ENCODE results near the gene TIMM44. TPM values are rescaled to one million over a fixed set of nuclear protein-coding genes. Genes with fewer than 3 reads are reported as not detected.

Gene TIMM44
- total and polyA plus RNA-seq, 10 of the 15 experiments (the other 5 are each of a cell fraction or from before 2014, with no cell fraction given): 6.6 to 90.7 (median 57.6) TPM

DNA sequence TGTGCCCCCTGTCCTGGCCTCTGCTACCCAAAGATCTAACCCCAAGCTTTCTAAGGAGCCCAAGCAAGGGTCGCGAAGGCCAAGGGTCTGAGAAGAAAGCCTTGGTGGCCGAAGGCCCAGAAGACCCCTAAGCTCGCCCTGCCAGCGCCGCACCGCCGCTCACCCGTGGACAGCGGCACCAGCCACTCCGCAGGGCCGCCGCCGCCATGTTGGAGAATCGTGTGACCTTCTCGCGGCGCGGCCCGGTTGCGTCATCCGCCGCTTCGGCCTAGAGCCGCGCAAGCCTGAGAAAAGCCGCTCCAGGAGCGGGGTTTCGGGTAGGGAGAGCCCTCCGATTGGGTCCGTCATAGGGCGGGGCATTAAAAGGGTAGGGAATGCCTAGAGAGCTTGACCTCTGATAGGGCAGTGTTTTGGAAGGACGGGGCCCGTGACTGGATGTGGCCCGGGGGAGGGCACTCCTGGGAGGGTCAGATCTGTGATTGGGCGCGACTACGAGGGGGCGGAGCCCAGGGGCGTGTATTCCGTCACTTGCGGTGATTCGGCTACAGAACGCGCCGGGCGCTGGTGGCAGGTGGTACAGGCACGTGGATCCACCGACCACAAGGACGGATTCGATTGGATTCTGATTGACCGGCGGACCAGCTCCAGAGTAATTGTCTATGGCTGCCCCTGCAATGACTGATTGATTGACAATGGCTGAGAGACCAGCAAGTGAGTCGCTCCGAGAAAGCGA, at the start of gene TIMM44 (continued):
- TF ChIP-seq SP1 (IDR thresholded peaks at IDR 0.05; ENCODE audit: low read depth, low read length) (peak; percentile 95), NR2F1 (conservative IDR thresholded peaks at IDR 0.05) (peak; percentile 78), STAT1 (conservative IDR thresholded peaks at IDR 0.05) (no peak), SUPT20H (IDR thresholded peaks at IDR 0.05; ENCODE audit: borderline replicate concordance, control insufficient read depth, low read depth, low read length) (no peak), BRCA1 (IDR thresholded peaks at IDR 0.05; ENCODE audit: low read depth, low read length) (no peak), LARP7 (IDR thresholded peaks at IDR 0.05) (peak; percentile 76), PML (IDR thresholded peaks at IDR 0.05; ENCODE audit: low read length) (peak; percentile 83; the same call in 1 of the 2 replicates), RCOR1 (conservative IDR thresholded peaks at IDR 0.05; ENCODE audit: low read depth, low read length) (no peak), ESRRA (IDR thresholded peaks at IDR 0.05; ENCODE audit: low read length) (peak; percentile 77; the same call in 1 of the 2 replicates), CREM (IDR thresholded peaks at IDR 0.05; ENCODE audit: low read depth) (peak; percentile 98), YBX1 (IDR thresholded peaks at IDR 0.05) (no peak), WRNIP1 (IDR thresholded peaks at IDR 0.05; ENCODE audit: borderline replicate concordance, low read depth, low read length) (no peak), RB1 (IDR thresholded peaks at IDR 0.05; ENCODE audit: borderline replicate concordance) (peak; percentile 81; the same call in 1 of the 2 replicates), RAD51 (IDR thresholded peaks at IDR 0.05) (peak; percentile 93), ZNF384 (IDR thresholded peaks at IDR 0.05; ENCODE audit: borderline replicate concordance, low read depth, low read length) (no peak), BMI1 (IDR thresholded peaks at IDR 0.05; ENCODE audit: borderline replicate concordance) (no peak), POLR2AphosphoS5 (IDR thresholded peaks at IDR 0.05; ENCODE audit: low read length) (peak; percentile 96)
- TF ChIP-seq, protein P1, sequence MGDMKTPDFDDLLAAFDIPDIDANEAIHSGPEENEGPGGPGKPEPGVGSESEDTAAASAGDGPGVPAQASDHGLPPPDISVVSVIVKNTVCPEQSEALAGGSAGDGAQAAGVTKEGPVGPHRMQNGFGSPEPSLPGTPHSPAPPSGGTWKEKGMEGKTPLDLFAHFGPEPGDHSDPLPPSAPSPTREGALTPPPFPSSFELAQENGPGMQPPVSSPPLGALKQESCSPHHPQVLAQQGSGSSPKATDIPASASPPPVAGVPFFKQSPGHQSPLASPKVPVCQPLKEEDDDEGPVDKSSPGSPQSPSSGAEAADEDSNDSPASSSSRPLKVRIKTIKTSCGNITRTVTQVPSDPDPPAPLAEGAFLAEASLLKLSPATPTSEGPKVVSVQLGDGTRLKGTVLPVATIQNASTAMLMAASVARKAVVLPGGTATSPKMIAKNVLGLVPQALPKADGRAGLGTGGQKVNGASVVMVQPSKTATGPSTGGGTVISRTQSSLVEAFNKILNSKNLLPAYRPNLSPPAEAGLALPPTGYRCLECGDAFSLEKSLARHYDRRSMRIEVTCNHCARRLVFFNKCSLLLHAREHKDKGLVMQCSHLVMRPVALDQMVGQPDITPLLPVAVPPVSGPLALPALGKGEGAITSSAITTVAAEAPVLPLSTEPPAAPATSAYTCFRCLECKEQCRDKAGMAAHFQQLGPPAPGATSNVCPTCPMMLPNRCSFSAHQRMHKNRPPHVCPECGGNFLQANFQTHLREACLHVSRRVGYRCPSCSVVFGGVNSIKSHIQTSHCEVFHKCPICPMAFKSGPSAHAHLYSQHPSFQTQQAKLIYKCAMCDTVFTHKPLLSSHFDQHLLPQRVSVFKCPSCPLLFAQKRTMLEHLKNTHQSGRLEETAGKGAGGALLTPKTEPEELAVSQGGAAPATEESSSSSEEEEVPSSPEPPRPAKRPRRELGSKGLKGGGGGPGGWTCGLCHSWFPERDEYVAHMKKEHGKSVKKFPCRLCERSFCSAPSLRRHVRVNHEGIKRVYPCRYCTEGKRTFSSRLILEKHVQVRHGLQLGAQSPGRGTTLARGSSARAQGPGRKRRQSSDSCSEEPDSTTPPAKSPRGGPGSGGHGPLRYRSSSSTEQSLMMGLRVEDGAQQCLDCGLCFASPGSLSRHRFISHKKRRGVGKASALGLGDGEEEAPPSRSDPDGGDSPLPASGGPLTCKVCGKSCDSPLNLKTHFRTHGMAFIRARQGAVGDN (IDR thresholded peaks at IDR 0.05): no peak
- TF ChIP-seq, protein P2, sequence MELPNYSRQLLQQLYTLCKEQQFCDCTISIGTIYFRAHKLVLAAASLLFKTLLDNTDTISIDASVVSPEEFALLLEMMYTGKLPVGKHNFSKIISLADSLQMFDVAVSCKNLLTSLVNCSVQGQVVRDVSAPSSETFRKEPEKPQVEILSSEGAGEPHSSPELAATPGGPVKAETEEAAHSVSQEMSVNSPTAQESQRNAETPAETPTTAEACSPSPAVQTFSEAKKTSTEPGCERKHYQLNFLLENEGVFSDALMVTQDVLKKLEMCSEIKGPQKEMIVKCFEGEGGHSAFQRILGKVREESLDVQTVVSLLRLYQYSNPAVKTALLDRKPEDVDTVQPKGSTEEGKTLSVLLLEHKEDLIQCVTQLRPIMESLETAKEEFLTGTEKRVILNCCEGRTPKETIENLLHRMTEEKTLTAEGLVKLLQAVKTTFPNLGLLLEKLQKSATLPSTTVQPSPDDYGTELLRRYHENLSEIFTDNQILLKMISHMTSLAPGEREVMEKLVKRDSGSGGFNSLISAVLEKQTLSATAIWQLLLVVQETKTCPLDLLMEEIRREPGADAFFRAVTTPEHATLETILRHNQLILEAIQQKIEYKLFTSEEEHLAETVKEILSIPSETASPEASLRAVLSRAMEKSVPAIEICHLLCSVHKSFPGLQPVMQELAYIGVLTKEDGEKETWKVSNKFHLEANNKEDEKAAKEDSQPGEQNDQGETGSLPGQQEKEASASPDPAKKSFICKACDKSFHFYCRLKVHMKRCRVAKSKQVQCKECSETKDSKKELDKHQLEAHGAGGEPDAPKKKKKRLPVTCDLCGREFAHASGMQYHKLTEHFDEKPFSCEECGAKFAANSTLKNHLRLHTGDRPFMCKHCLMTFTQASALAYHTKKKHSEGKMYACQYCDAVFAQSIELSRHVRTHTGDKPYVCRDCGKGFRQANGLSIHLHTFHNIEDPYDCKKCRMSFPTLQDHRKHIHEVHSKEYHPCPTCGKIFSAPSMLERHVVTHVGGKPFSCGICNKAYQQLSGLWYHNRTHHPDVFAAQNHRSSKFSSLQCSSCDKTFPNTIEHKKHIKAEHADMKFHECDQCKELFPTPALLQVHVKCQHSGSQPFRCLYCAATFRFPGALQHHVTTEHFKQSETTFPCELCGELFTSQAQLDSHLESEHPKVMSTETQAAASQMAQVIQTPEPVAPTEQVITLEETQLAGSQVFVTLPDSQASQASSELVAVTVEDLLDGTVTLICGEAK (IDR thresholded peaks at IDR 0.05; ENCODE audit: borderline replicate concordance): no peak
- TF ChIP-seq, protein P3, sequence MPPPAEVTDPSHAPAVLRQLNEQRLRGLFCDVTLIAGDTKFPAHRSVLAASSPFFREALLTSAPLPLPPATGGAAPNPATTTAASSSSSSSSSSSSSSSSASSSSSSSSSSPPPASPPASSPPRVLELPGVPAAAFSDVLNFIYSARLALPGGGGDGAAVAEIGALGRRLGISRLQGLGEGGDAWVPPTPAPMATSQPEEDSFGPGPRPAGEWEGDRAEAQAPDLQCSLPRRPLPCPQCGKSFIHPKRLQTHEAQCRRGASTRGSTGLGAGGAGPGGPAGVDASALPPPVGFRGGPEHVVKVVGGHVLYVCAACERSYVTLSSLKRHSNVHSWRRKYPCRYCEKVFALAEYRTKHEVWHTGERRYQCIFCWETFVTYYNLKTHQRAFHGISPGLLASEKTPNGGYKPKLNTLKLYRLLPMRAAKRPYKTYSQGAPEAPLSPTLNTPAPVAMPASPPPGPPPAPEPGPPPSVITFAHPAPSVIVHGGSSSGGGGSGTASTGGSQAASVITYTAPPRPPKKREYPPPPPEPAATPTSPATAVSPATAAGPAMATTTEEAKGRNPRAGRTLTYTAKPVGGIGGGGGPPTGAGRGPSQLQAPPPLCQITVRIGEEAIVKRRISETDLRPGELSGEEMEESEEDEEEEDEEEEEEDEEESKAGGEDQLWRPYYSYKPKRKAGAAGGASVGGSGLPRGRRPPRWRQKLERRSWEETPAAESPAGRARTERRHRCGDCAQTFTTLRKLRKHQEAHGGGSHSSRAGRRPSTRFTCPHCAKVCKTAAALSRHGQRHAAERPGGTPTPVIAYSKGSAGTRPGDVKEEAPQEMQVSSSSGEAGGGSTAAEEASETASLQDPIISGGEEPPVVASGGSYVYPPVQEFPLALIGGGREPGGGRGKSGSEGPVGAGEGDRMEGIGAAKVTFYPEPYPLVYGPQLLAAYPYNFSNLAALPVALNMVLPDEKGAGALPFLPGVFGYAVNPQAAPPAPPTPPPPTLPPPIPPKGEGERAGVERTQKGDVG (CRISPR knock-in tag; IDR thresholded peaks at IDR 0.05): no peak

Measured in GM12878 (cell line).